ENCODE results near the gene CLSTN2.

- TF ChIP-seq POLR2A (IDR thresholded peaks at IDR 0.05) (no peak), CTCF (IDR thresholded peaks at IDR 0.05) (no peak)
Observed at GRCh38 chr3:140319739-140320138, 384.8 kb downstream of the CLSTN2 start.

Data from vagina (tissue), 2 donors.